GM10266 (cell line): ENCODE measurements around the gene MROH2A.

Experiments
- DNase-seq: peaks from one replicate; pipeline ENCODE4 v3.0.0; 2012; ENCODE audit errors: extremely low spot score
- CTCF ChIP-seq: IDR thresholded peaks from 2 replicates; pipeline ENCODE4 v1.5.1; 2012; ENCODE audit warnings: mild to moderate bottlenecking, low read depth; ENCODE audit not compliant: control insufficient read depth, insufficient read depth; ENCODE audit errors: missing control alignments

Gene MROH2A

GRCh38 chr2:233796254-233796653 is 18.1 kb downstream of the MROH2A start:
- no peak for TF ChIP-seq CTCF
- DNase-seq: no peak

- no peak for DNase-seq
- TF ChIP-seq CTCF: no peak
These were observed 20.4 kb downstream of the MROH2A start for GRCh38 chr2:233798335-233799086.

DNA sequence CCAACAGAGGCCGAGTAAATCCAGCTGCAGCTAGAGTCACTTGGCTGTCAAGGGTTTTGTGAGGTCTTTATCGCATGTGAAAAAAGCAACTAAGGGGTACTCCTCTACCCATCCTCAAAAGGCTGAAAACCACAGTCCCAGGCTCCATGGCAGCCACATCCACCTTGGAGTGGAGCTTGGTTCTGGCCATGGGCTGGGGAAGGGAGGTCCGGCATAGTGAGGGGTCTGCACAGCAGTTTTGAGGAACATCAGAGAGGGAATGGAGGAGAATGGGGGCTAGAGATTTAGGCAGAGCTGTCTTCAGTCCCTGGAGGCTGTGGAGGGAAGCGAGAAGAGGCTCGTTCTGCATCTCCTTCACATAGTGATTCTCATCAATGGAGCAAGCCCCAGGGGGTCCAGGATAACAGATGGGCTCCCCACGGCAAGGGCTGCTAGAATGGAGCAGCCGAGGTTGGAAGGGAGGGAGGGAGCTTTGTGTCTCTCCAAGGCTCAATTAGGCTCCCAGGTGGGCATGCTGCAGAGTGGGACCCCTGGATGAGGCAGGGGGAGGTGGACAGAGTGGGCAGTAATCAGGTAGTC is 21.0 kb downstream of the MROH2A start:
- DNase-seq: no peak
- no peak for TF ChIP-seq CTCF

DNA sequence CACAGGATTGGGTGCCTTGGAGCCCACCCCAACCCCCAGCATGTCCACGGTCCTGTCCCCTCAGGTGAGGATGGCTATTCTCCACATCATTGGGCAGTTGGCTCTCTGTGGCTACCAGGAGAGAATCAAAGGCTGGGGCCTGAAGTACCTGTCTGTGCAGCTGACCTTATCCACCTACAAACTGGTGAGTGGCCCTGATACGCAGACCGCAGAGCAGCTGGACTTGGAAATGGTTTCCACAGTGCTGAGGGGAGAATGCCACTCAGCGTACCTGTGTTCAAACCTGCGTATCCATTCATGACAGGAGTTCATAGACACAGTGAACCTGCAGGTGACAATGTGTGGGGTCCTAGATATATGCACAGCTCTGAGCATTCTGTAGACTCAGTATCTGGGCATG is 21.6 kb downstream of the MROH2A start:
- no peak for TF ChIP-seq CTCF
- DNase-seq: no peak

GRCh38 chr2:233800208-233800607 is 22.1 kb downstream of the MROH2A start:
- TF ChIP-seq CTCF: no peak
- no peak for DNase-seq

- no peak for TF ChIP-seq CTCF
- no peak for DNase-seq
These were observed 23.4 kb downstream of the MROH2A start for GRCh38 chr2:233801357-233802131.
